Omental fat pad (tissue), 4 donors: ENCODE results near the gene MYO5A. TPM values are rescaled to one million over a fixed set of nuclear protein-coding genes. Genes with fewer than 3 reads are reported as not detected.

Source experiments
- ATAC-seq: fragments of 150-250 bp; one replicate; pipeline ENCODE4 v1.9.1; 2016; ENCODE audit warnings: mild to moderate bottlenecking, moderate library complexity; ENCODE audit not compliant: low FRiP score
- DNase-seq: peaks from one replicate; pipeline ENCODE4 v3.0.0-alpha.2; 2019; ENCODE audit warnings: low spot score
- CTCF ChIP-seq, 3 donors: fragments of 450-650 bp; IDR thresholded peaks; one replicate each; pipeline ENCODE4 v1.5.1; 2016 to 2017; ENCODE audit warnings: antibody characterized with exemption in 3 of 3, mild to moderate bottlenecking in 3 of 3, moderate library complexity in 2 of 3
- total RNA-seq, 4 donors: library from RNA; depleted of rRNA; stranded (reverse); fragments of >200 nt; gene quantifications; one replicate each; pipeline ENCODE4 v1.1.0, GENCODE V29; 2016

The MYO5A gene
- total RNA-seq, 4 donors from 2014 or later, result 45.5 to 81.6 (median 65.5) TPM

- DNase-seq, result no peak
- no peak for ATAC-seq
- TF ChIP-seq CTCF (IDR thresholded peaks at IDR 0.05), result no peak
Observed at GRCh38 chr15:52382647-52383046, 146.0 kb downstream of the MYO5A start.

- ATAC-seq, result peak; percentile 68
- no peak for TF ChIP-seq CTCF (IDR thresholded peaks at IDR 0.05)
- DNase-seq, result no peak
Observed at GRCh38 chr15:52379395-52380106, 149.1 kb downstream of the MYO5A start.

GRCh38 chr15:52378746-52379394, 149.8 kb downstream of the MYO5A start:
- TF ChIP-seq CTCF (IDR thresholded peaks at IDR 0.05), result no peak
- ATAC-seq (no peak), DNase-seq (no peak)

GRCh38 chr15:52370010-52370409, 158.7 kb downstream of the MYO5A start:
- no peak for ATAC-seq
- DNase-seq, result no peak

GRCh38 chr15:52369455-52369854, 159.2 kb downstream of the MYO5A start:
- TF ChIP-seq CTCF (IDR thresholded peaks at IDR 0.05), result no peak
- ATAC-seq (no peak), DNase-seq (no peak)

More at GRCh38 chr15:52370010-52370409, 158.7 kb downstream of the MYO5A start:
- no peak for TF ChIP-seq CTCF (IDR thresholded peaks at IDR 0.05)

- DNase-seq (no peak), ATAC-seq (no peak)
- TF ChIP-seq CTCF (IDR thresholded peaks at IDR 0.05), result no peak
Observed at GRCh38 chr15:52369030-52369429, 159.7 kb downstream of the MYO5A start.

- DNase-seq (no peak), ATAC-seq (no peak)
- no peak for TF ChIP-seq CTCF (IDR thresholded peaks at IDR 0.05)
Observed at GRCh38 chr15:52368402-52368801, 160.3 kb downstream of the MYO5A start.
